Parathyroid adenoma (tissue), 2 donors: ENCODE data around the gene CASD1.

Source experiments
- H2AFZ ChIP-seq: fragments of 300-600 bp; sonication (generic); one replicate; pipeline ENCODE4 v1.7.0; 2017; ENCODE audit warnings: antibody characterized with exemption, mild to moderate bottlenecking
- H3K27ac ChIP-seq: fragments of 300-600 bp; sonication (generic); one replicate; pipeline ENCODE4 v1.7.0; 2017
- H3K27me3 ChIP-seq: fragments of 300-600 bp; sonication (generic); one replicate; pipeline ENCODE4 v1.7.0; 2017; ENCODE audit warnings: low read length; ENCODE audit not compliant: control insufficient read depth, insufficient read depth
- H3K36me3 ChIP-seq: fragments of 300-600 bp; sonication (generic); one replicate; pipeline ENCODE4 v1.7.0; 2017; ENCODE audit warnings: low read length; ENCODE audit not compliant: control insufficient read depth, insufficient read depth
- H3K4me1 ChIP-seq: fragments of 300-600 bp; sonication (generic); one replicate; pipeline ENCODE4 v1.7.0; 2017; ENCODE audit warnings: control low read depth
- H3K4me2 ChIP-seq: fragments of 300-600 bp; sonication (generic); one replicate; pipeline ENCODE4 v1.7.0; 2017; ENCODE audit warnings: low read length
- H3K4me3 ChIP-seq: fragments of 300-600 bp; sonication (generic); one replicate; pipeline ENCODE4 v1.7.0; 2017; ENCODE audit warnings: low read depth, low read length
- H3K79me2 ChIP-seq: fragments of 300-600 bp; sonication (generic); one replicate; pipeline ENCODE4 v1.7.0; 2017; ENCODE audit warnings: control low read depth
- H3K9ac ChIP-seq: fragments of 300-600 bp; sonication (generic); one replicate; pipeline ENCODE4 v1.7.0; 2017; ENCODE audit warnings: mild to moderate bottlenecking
- H3K9me3 ChIP-seq: fragments of 300-600 bp; sonication (generic); one replicate; pipeline ENCODE4 v1.7.0; 2017; ENCODE audit warnings: low read length; ENCODE audit not compliant: control insufficient read depth
- TF ChIP-seq, protein P1 (sequence below): fragments of 300-600 bp; sonication (generic); IDR thresholded peaks from one replicate; pipeline ENCODE4 v1.7.0; 2017; ENCODE audit warnings: antibody characterized with exemption, mild to moderate bottlenecking
- donor health status: primary hyperparathyroidism.

CASD1 gene

DNA sequence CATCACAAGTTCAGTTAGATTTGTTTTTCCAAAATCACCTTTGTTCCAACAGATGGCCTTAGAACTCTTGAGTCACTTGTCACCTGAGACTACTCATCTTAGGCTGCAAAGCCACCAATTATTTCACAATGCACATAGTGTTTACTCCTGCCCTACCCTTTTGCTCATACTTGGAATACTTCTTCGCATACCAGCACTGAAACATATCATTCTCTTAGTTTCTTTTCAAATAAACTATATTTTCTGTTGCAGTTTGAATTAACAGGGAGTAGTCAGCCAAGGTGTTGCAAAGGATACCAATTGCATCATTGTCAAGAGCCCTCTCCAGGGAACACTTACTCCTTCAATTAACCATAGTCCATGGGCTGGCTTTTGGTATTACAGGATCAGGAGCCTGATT is 71.0 kb downstream of the CASD1 start:
- H3K4me2 ChIP-seq: no peak overlapping the region
- no peaks in the 10 kb centered on the region for H3K9me3 ChIP-seq
- H3K36me3 ChIP-seq: no peaks in the 10 kb centered on the region
- no peak overlapping the region for H3K4me3 ChIP-seq
- H3K4me1 ChIP-seq: no peaks in the 10 kb centered on the region
- H3K27ac ChIP-seq: no peak overlapping the region
- no peak overlapping the region for H3K9ac ChIP-seq
- no peak overlapping the region for H2AFZ ChIP-seq
- H3K27me3 ChIP-seq: no peaks in the 10 kb centered on the region
- H3K79me2 ChIP-seq: no peaks in the 10 kb centered on the region
- TF ChIP-seq, protein P1, sequence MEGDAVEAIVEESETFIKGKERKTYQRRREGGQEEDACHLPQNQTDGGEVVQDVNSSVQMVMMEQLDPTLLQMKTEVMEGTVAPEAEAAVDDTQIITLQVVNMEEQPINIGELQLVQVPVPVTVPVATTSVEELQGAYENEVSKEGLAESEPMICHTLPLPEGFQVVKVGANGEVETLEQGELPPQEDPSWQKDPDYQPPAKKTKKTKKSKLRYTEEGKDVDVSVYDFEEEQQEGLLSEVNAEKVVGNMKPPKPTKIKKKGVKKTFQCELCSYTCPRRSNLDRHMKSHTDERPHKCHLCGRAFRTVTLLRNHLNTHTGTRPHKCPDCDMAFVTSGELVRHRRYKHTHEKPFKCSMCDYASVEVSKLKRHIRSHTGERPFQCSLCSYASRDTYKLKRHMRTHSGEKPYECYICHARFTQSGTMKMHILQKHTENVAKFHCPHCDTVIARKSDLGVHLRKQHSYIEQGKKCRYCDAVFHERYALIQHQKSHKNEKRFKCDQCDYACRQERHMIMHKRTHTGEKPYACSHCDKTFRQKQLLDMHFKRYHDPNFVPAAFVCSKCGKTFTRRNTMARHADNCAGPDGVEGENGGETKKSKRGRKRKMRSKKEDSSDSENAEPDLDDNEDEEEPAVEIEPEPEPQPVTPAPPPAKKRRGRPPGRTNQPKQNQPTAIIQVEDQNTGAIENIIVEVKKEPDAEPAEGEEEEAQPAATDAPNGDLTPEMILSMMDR: no peak

DNA sequence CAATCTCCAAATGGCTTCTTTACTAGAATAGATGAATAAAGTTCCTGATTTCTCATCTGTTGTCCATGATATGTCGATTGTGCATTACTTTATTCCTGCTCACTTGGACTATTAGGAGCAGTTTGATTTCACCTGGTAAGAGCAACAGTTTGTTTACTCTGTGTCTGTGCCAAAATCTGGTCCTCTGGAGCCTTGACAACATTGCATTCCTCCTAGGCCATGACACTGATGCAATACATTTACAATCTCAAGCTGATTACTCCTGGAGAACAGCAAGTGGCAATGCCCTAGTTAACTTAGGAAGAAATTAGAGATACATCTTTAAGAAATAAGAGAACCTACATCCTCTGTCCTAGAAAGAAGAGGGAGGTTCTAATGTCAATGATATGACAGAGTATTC is 74.5 kb downstream of the CASD1 start:
- H3K9ac ChIP-seq: no peak overlapping the region
- no peak overlapping the region for H3K4me3 ChIP-seq
- no peak overlapping the region for H2AFZ ChIP-seq
- TF ChIP-seq, protein P1: no peak
- H3K36me3 ChIP-seq: no peaks in the 10 kb centered on the region
- no peaks in the 10 kb centered on the region for H3K79me2 ChIP-seq
- H3K9me3 ChIP-seq: no peaks in the 10 kb centered on the region
- no peaks in the 10 kb centered on the region for H3K27me3 ChIP-seq
- H3K27ac ChIP-seq: no peak overlapping the region
- H3K4me1 ChIP-seq: no peaks in the 10 kb centered on the region
- no peak overlapping the region for H3K4me2 ChIP-seq

DNA sequence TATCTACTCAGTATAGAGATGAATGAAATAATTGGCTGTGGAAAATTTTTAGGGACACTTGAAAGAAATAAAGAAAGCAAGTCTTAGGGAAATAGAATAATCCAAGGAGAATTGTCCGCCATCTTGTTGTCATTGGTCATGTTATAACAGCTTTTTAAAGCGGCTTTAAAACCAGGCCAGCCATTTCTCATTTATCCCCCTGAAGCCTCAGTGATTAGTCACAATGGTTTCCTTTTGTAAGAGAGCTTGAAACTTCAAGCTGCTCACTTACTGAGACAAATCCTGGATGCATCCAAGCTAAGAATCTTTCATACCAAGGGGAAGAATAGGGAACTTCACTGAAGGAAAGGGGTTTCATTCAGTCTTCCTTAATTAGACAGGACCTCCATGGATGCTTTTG is 78.5 kb downstream of the CASD1 start:
- Histone ChIP-seq H3K9me3 (no peaks in the 10 kb centered on the region), H3K79me2 (no peaks in the 10 kb centered on the region), H3K27ac (no peak overlapping the region), H2AFZ (no peak overlapping the region), H3K4me1 (no peaks in the 10 kb centered on the region), H3K9ac (no peak overlapping the region), H3K36me3 (no peaks in the 10 kb centered on the region), H3K4me2 (no peak overlapping the region), H3K27me3 (no peaks in the 10 kb centered on the region), H3K4me3 (no peak overlapping the region)
- TF ChIP-seq, protein P1: no peak

DNA sequence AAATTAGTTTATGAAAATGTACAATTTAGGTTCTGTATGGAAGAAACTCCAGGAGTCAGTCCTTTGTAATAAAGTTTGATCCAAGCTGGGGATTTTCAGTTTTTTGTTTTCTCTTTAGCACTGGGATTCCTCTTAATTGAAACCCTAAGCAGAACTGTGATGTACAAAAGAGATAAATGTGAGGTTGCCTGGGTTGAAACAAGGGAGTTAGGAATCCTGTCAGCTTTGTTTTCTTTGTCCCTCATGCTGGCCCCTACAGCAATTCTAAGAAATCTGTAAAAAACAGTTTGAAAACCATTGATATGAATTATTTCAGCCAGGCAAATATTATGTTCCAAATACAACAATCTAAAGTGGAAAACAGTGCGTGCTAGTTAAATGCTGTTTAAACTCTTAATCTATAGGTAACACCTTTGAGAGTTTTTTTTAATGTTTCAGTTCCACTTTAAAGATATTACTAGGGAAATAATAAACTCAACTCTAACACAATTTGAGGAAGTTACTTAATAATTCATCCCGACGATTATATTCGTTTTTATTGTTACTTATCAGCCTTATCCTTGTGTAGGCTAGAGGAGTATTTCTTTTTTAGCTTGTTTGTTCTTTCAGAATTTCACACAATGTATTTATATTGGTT is 81.0 kb downstream of the CASD1 start:
- H3K4me2 ChIP-seq: no peak overlapping the region
- no peaks in the 10 kb centered on the region for H3K4me1 ChIP-seq
- H2AFZ ChIP-seq: no peak overlapping the region
- H3K27ac ChIP-seq: no peak overlapping the region
- H3K9me3 ChIP-seq: no peaks in the 10 kb centered on the region
- H3K27me3 ChIP-seq: no peaks in the 10 kb centered on the region
- H3K9ac ChIP-seq: no peak overlapping the region
- TF ChIP-seq, protein P1: no peak
- H3K4me3 ChIP-seq: no peak overlapping the region
- H3K79me2 ChIP-seq: no peaks in the 10 kb centered on the region
- H3K36me3 ChIP-seq: no peaks in the 10 kb centered on the region

DNA sequence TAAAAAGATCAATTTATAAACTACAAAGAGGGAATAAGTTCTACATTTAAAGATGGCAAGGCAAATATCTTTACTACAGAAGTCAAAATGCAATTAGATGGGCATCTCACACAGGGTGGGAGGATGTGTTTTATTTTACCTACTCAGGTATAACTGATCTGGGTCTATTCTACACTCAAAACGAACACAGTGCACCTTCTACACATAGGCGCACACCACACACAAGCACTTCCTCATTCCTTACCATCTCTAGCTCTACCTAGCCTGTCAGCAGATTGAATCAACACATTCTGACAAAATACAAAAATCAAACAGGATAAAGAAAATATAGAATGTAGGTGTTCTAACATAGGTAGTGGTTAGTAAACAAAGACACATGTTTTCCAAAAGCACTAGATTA is 81.6 kb downstream of the CASD1 start:
- no peak overlapping the region for H3K27ac ChIP-seq
- TF ChIP-seq, protein P1: no peak
- H3K4me1 ChIP-seq: no peaks in the 10 kb centered on the region
- no peak overlapping the region for H3K4me2 ChIP-seq
- no peaks in the 10 kb centered on the region for H3K27me3 ChIP-seq
- H2AFZ ChIP-seq: no peak overlapping the region
- H3K36me3 ChIP-seq: no peaks in the 10 kb centered on the region
- H3K79me2 ChIP-seq: no peaks in the 10 kb centered on the region
- H3K4me3 ChIP-seq: no peak overlapping the region
- H3K9ac ChIP-seq: no peak overlapping the region
- no peaks in the 10 kb centered on the region for H3K9me3 ChIP-seq
